Right lobe of liver (tissue), 6 donors: Measurements from ENCODE around the gene TNFRSF8. TPM values are rescaled to one million over a fixed set of nuclear protein-coding genes. Genes with fewer than 3 reads are reported as not detected.

ENCODE experiments used
- ATAC-seq, 4 donors: fragments of 200-7000 bp; cut with Tn5 transposase; one replicate each; pipeline ENCODE4 v1.9.1; 2020; ENCODE audit warnings: mild to moderate bottlenecking in 4 of 4, moderate library complexity in 4 of 4
- DNase-seq, 3 donors: peaks; one replicate each; pipeline ENCODE4 v3.0.0-alpha.2; 2020
- H3K27ac ChIP-seq, 3 donors: fragments of 200-600 bp; one replicate each; pipeline ENCODE4 v1.8.0; 2022
- H3K27me3 ChIP-seq, 2 donors: fragments of 200-600 bp; one replicate each; pipeline ENCODE4 v1.8.0; 2022
- H3K36me3 ChIP-seq, 4 donors: fragments of 200-600 bp; sonication (generic) in 1 of 4; one replicate each; pipeline versions ENCODE4 v1.5.1 to v1.8.0; 2017 to 2022; ENCODE audit warnings: control low read depth in 1 of 4
- H3K4me1 ChIP-seq, 4 donors: fragments of 200-600 bp; sonication (generic) in 1 of 4; one replicate each; pipeline versions ENCODE4 v1.5.1 to v1.8.0; 2017 to 2022; ENCODE audit warnings: control low read depth in 1 of 4
- H3K4me3 ChIP-seq, 3 donors: fragments of 200-600 bp; one replicate each; pipeline ENCODE4 v1.8.0; 2022
- H3K9me3 ChIP-seq, 4 donors: fragments of 200-600 bp; sonication (generic) in 1 of 4; one replicate each; pipeline versions ENCODE4 v1.5.1 to v1.8.0; 2017 to 2022; ENCODE audit warnings: control low read depth in 1 of 4
- CTCF ChIP-seq, 4 donors: fragments of 200-600 bp in 3 of 4; fragments of 450-650 bp in 1 of 4; IDR thresholded peaks; one replicate each; pipeline versions ENCODE4 v1.5.1 to v1.8.0; 2016 to 2022; ENCODE audit warnings: antibody characterized with exemption in 4 of 4, mild to moderate bottlenecking in 2 of 4
- POLR2A ChIP-seq: fragments of 450-650 bp; IDR thresholded peaks from one replicate; pipeline ENCODE4 v1.6.1; 2017; ENCODE audit warnings: antibody characterized with exemption, mild to moderate bottlenecking
- WGBS: methylation state at CpG from one replicate; pipeline ENCODE4 v1.1.6; 2018; ENCODE audit warnings: low coverage, low lambda C conversion rate; ENCODE audit not compliant: insufficient coverage; ENCODE audit errors: missing lambda C conversion rate; 5-methylcytosine and 5-hydroxymethylcytosine counted together
- intact Hi-C, 2 donors: fragments of 100-400 bp; cut with DNase I; formaldehyde crosslinking; loops; one replicate each; pipeline versions ENCODE4 v1.11.2 to v1.14.1; 2022
- total RNA-seq, 6 experiments: library from RNA; depleted of rRNA in 2 of 6; stranded (reverse); fragments of >200 nt in 2 of 6; fragmentation: NEBNext Ultra II Directional in 3 of 6; extraction: Animal tissue kit (Norgen Biotek cat#: 25700) in 3 of 6; gene quantifications; one replicate each; pipeline versions ENCODE4 v1.1.0 to v1.2.4, GENCODE V29; 2016 to 2023
- donor health status: DM: no; HTN: yes; CAD: no.
- donor health status: DM: no; HTN: no; CAD: no.
- donor health status: DM: no; HTN: no; CAD: no.
- donor health status: DM: no; HTN: yes; CAD: no.
- donor health status: DM: no; HTN: yes; CAD: no.

The TNFRSF8 gene
- total RNA-seq, 6 experiments from 2014 or later: 0.12 to 0.29 (median 0.19) TPM; not detected in 1

DNA sequence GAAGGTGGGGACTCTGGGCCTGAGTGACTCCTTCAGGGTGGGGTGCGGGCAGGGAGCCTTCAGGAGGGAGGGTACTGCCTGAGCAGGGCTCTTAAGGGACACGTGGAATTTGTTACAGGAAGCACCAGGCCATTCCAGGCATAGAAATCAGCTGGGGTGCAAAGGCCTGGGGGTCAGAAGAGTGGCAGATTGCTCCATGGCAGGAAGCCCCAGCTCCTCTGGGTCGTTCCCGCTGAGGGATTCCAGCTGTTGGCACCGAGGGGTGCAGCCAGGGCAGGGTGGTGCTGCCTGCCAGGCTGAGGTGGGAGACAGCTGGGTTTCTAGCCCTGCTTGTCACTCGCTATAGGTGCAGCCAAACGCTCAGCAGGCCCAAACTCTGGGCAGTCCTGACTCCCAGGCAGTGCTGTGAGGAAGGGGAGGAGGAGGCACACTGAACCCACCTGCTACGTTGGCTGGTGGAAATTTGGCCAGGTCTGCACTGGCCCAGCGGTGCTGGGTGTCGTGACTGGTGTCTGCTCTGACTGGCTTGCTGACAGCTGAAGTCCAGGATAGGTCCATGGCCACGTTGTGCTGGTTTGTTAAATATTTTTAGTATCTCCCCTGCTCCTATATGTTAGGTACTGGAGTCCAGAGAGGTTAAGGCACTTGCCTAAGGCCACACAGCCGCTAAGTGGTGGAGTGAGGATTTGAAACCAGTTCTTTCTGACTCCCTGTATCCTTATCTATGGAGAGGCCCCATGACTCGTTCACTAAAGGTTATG is 123.0 kb downstream of the TNFRSF8 start:
- no peaks in the 10 kb centered on the region for H3K27me3 ChIP-seq
- peaks cover 0 to 52% (median 28%) of the 10 kb centered on the region in 4 donors for H3K4me1 ChIP-seq
- peaks cover 0 to 3% (median 0%) of the 10 kb centered on the region in 4 donors for H3K36me3 ChIP-seq
- no peak for DNase-seq
- no peaks in the 10 kb centered on the region for H3K9me3 ChIP-seq
- H3K27ac ChIP-seq: peak overlapping the region; percentile 83 to 93 (median 91)
- H3K4me3 ChIP-seq: no peak overlapping the region
- ATAC-seq: peak; percentile 17 to 35 (median 31)
- TF ChIP-seq POLR2A (no peak), CTCF (IDR thresholded peaks at IDR 0.05) (no peak)
- 42% methylated on average over 4 of the region's 13 CpGs for WGBS
- intact Hi-C loops: no loop called here

- Histone ChIP-seq H3K4me3 (no peak overlapping the region), H3K36me3 (peaks cover 0 to 3% (median under 1%) of the 10 kb centered on the region in 4 donors), H3K4me1 (peaks cover 0 to 50% (median 28%) of the 10 kb centered on the region in 4 donors), H3K27me3 (no peaks in the 10 kb centered on the region), H3K9me3 (no peaks in the 10 kb centered on the region), H3K27ac (peak overlapping the region in 2 of 3 donors; percentile 83 to 93)
- WGBS: 17% methylated on average over 1 of the region's 4 CpGs
- ATAC-seq (peak; percentile 52 to 62 (median 54)), DNase-seq (peak; percentile 72 to 82 (median 81))
- intact Hi-C loops: no loop called here
- TF ChIP-seq CTCF (IDR thresholded peaks at IDR 0.05) (no peak), POLR2A (no peak)
Observed at GRCh38 chr1:12186679-12186985, 123.5 kb downstream of the TNFRSF8 start.

DNA sequence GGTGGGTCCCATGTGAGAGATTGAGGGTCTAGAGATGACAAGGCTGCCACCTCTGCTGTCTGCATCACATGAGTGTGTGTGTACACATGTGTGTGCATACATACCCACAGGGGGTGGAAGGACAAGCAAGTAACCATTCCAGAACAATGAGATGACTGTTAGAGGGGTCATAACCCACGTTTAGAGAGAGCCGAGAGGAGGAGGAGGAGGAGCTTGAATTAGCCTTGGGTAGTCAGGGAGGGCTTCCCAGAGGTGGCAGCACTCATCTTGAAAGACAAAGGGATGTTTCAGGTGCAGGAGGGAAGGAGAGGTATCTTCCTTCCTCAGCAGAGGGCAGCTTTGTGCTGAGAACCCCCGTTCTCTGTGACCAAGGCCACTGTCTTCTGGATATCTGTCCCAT is 125.0 kb downstream of the TNFRSF8 start:
- H3K4me1 ChIP-seq: peaks cover 0 to 50% (median 28%) of the 10 kb centered on the region in 4 donors

GRCh38 chr1:12188657-12189327 is 125.7 kb downstream of the TNFRSF8 start:
- H3K27ac ChIP-seq: peak overlapping the region in 2 of 3 donors; percentile 64 to 93
- no peaks in the 10 kb centered on the region for H3K27me3 ChIP-seq
- WGBS: 8% methylated on average over 4 of the region's 13 CpGs

More for the DNA sequence above, 125.0 kb downstream of the TNFRSF8 start:
- Histone ChIP-seq H3K36me3 (peaks cover 0 to 10% (median 6%) of the 10 kb centered on the region in 4 donors), H3K27ac (peak overlapping the region in 2 of 3 donors; percentile 64 to 93), H3K4me3 (no peak overlapping the region), H3K27me3 (no peaks in the 10 kb centered on the region), H3K9me3 (no peaks in the 10 kb centered on the region)
- DNase-seq (no peak), ATAC-seq (no peak)
- TF ChIP-seq POLR2A: no peak
- no peak for TF ChIP-seq CTCF (IDR thresholded peaks at IDR 0.05)
- WGBS: 29% methylated on average over 2 of the region's 3 CpGs
- intact Hi-C loops: no loop called here

More at GRCh38 chr1:12188657-12189327, 125.7 kb downstream of the TNFRSF8 start:
- intact Hi-C loops: no loop called here
- no peak overlapping the region for H3K4me3 ChIP-seq
- peaks cover 0 to 49% (median 28%) of the 10 kb centered on the region in 4 donors for H3K4me1 ChIP-seq
- H3K36me3 ChIP-seq: peaks cover 0 to 14% (median 9%) of the 10 kb centered on the region in 4 donors
- peak in 3 of 4 donors; percentile 5 to 61 (median 40) for ATAC-seq
- DNase-seq: peak in 1 of 3 donors; percentile 60
- H3K9me3 ChIP-seq: no peaks in the 10 kb centered on the region
- no peak for TF ChIP-seq CTCF (IDR thresholded peaks at IDR 0.05)
- TF ChIP-seq POLR2A: no peak
